Heart left ventricle (tissue), 16 donors: ENCODE measurements around the gene FGF19. TPM values are rescaled to one million over a fixed set of nuclear protein-coding genes. Genes with fewer than 3 reads are reported as not detected.
A peak's percentile ranks its signal among the peaks of the same experiment; 100 is the strongest.

Experiments
- ATAC-seq, 4 donors: fragments of 200-7000 bp; cut with Tn5 transposase; one replicate each; pipeline ENCODE4 v1.9.1; 2020 to 2022; ENCODE audit warnings: moderate library complexity in 4 of 4, mild to moderate bottlenecking in 3 of 4, moderate number of reproducible peaks in 1 of 4
- DNase-seq, 5 donors: peaks; one replicate each; pipeline ENCODE4 v3.0.0-alpha.2; 2020
- H3K27ac ChIP-seq, 12 donors: fragments of 200-600 bp; sonication (generic) in 4 of 12; one replicate each; pipeline versions ENCODE4 v1.5.0 to v1.8.0; 2016 to 2022; ENCODE audit warnings: mild to moderate bottlenecking in 2 of 12
- H3K27me3 ChIP-seq, 9 donors: fragments of 200-600 bp; sonication (generic) in 2 of 9; one replicate each; pipeline versions ENCODE4 v1.5.1 to v1.8.0; 2016 to 2022; ENCODE audit warnings: mild to moderate bottlenecking in 3 of 9
- H3K36me3 ChIP-seq, 9 donors: fragments of 200-600 bp; sonication (generic) in 2 of 9; one replicate each; pipeline versions ENCODE4 v1.5.0 to v1.8.0; 2018 to 2022; ENCODE audit warnings: mild to moderate bottlenecking in 2 of 9
- H3K4me1 ChIP-seq, 12 donors: fragments of 200-600 bp; sonication (generic) in 4 of 12; one replicate each; pipeline versions ENCODE4 v1.5.0 to v1.8.0; 2016 to 2022; ENCODE audit warnings: mild to moderate bottlenecking in 3 of 12
- H3K4me3 ChIP-seq, 12 donors: fragments of 200-600 bp; sonication (generic) in 4 of 12; one replicate each; pipeline versions ENCODE4 v1.5.0 to v1.8.0; 2017 to 2022; ENCODE audit warnings: mild to moderate bottlenecking in 9 of 12, moderate library complexity in 4 of 12
- H3K9me3 ChIP-seq, 12 donors: fragments of 200-600 bp; sonication (generic) in 4 of 12; one replicate each; pipeline versions ENCODE4 v1.5.0 to v1.8.0; 2016 to 2022; ENCODE audit warnings: mild to moderate bottlenecking in 1 of 12
- CTCF ChIP-seq, 12 donors: fragments of 200-600 bp; sonication (generic) in 4 of 12; IDR thresholded peaks; one replicate each; pipeline versions ENCODE4 v1.5.0 to v1.8.0; 2018 to 2022; ENCODE audit warnings: antibody characterized with exemption in 12 of 12, mild to moderate bottlenecking in 5 of 12
- POLR2A ChIP-seq, 2 donors: fragments of 450-650 bp; IDR thresholded peaks; one replicate each; pipeline ENCODE4 v1.6.1; 2017; ENCODE audit warnings: antibody characterized with exemption in 2 of 2, mild to moderate bottlenecking in 2 of 2, moderate library complexity in 2 of 2
- WGBS, 4 donors: extraction: QIAGEN DNeasy Blood & Tissue Kit in 2 of 4; methylation state at CpG; one replicate each; pipeline versions ENCODE4 v1.1.5 to v1.1.7; 2013 to 2018; 5-methylcytosine and 5-hydroxymethylcytosine counted together
- intact Hi-C, 10 donors: fragments of 100-400 bp; cut with DNase I; formaldehyde crosslinking; loops; one replicate each; pipeline versions ENCODE4 v1.11.1 to v1.14.2; 2022
- polyA plus RNA-seq, 2 donors: library from polyadenylated mRNA; stranded (reverse); fragments of 200-250 nt; gene quantifications; one replicate each; pipeline ENCODE4 v1.2.3, GENCODE V29; 2013
- total RNA-seq, 9 donors: library from RNA; depleted of rRNA in 2 of 9; stranded (reverse); fragments of >200 nt in 2 of 9; fragmentation: NEBNext Ultra II Directional in 3 of 9; extraction: Animal tissue kit (Norgen Biotek cat#: 25700) in 3 of 9; gene quantifications; one replicate each; pipeline versions ENCODE4 v1.1.0 to v1.2.4, GENCODE V29; 2016 to 2023
- donor health status: ischemic (EF 13 %, LVEDD 7.1; RV severe dilation, severe dysfunction).
- donor health status: healthy with polysubstance abuse.
- donor health status: DM: no; HTN: yes; CAD: no.
- donor health status: DM: no; HTN: no; CAD: no.
- donor health status: ischemic (EF 25% LVEDD 6.9; RV normal size, moderate dysfunction).
- donor health status: ischemic (EF 25% LVEDD 5.7; RV mildly dilated, moderate dysfunction).
- donor health status: healthy.
- donor health status: DM: yes; HTN: yes; CAD: no.
- donor health status: ischemic (EF 35%, LVEDD 5.7; RV mildly dilated, moderate dysfunction).
- donor health status: nonischemic (EF 11% LVEDD 7.7; RV severe dilation, severe dysfunction).
- donor health status: DM: yes; HTN: yes; CAD: no.
- donor health status: PGD.
- donor health status: ischemic (EF 29% LVEDD 5.4; RV normal size, mild dysfunction).
- donor health status: nonischemic (EF 23%, LVEDD 6.1; RV moderate dilation, normal function).

Gene FGF19
- total and polyA plus RNA-seq, 11 donors, result not detected

- TF ChIP-seq CTCF (IDR thresholded peaks at IDR 0.05), result no peak
- TF ChIP-seq POLR2A (IDR thresholded peaks at IDR 0.05), result no peak
- 71 to 80% (median 75%) methylated on average over 17 to 18 of the region's 18 CpGs for WGBS, 4 donors
- H3K4me3 ChIP-seq, result no peak overlapping the region
- H3K27ac ChIP-seq, result no peak overlapping the region
- H3K36me3 ChIP-seq, result no peaks in the 10 kb centered on the region
- DNase-seq (no peak), ATAC-seq (no peak)
- H3K27me3 ChIP-seq, result peaks cover 0 to 74% (median 11%) of the 10 kb centered on the region in 9 donors
- intact Hi-C loops, result no loop called here
- H3K9me3 ChIP-seq, result no peaks in the 10 kb centered on the region
- H3K4me1 ChIP-seq, result no peaks in the 10 kb centered on the region
Measured at GRCh38 chr11:69726481-69726880, 22.7 kb upstream of the FGF19 start.

DNA sequence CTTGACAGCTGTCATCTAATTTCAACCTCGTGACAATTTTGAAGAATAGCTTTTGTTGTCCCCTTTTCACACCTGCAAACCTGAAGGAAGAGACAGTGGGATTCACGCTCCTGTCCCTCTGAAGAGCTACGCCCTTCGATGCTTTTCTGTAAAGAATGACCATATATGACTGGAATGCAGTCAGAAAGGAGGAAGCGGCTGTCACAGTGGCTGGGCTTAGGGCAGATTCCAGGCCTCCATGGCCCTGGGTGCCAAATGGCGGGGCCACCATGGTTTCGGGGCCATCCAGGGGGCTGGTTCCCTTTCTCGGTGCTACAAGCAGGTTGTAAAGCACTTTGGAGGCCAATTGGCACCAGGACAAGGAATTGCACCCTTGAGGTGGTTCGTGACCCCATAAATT lies 22.2 kb upstream of the FGF19 start:
- no peak for DNase-seq
- Histone ChIP-seq H3K27me3 (peaks cover 0 to 70% (median 11%) of the 10 kb centered on the region in 9 donors), H3K27ac (no peak overlapping the region), H3K9me3 (no peaks in the 10 kb centered on the region), H3K4me1 (no peaks in the 10 kb centered on the region), H3K4me3 (no peak overlapping the region), H3K36me3 (no peaks in the 10 kb centered on the region)
- no peak for ATAC-seq
- TF ChIP-seq POLR2A (IDR thresholded peaks at IDR 0.05), result no peak
- TF ChIP-seq CTCF (IDR thresholded peaks at IDR 0.05), result no peak
- intact Hi-C loops, result no loop called here
- WGBS, 4 donors, result 66 to 71% (median 68%) methylated on average over 9 of the region's 9 CpGs

GRCh38 chr11:69721745-69722144 lies 17.9 kb upstream of the FGF19 start:
- Histone ChIP-seq H3K9me3 (no peaks in the 10 kb centered on the region), H3K27ac (no peak overlapping the region), H3K27me3 (peaks cover 9 to 79% (median 24%) of the 10 kb centered on the region in 9 donors), H3K36me3 (no peaks in the 10 kb centered on the region), H3K4me3 (no peak overlapping the region), H3K4me1 (peaks cover 0 to 9% (median 0%) of the 10 kb centered on the region in 12 donors)
- no peak for TF ChIP-seq POLR2A (IDR thresholded peaks at IDR 0.05)
- TF ChIP-seq CTCF (IDR thresholded peaks at IDR 0.05), result peak in 2 of 12 donors; percentile 9 to 22
- WGBS, 4 donors, result 44 to 54% (median 49%) methylated on average over 8 to 9 of the region's 9 CpGs
- peak in 1 of 4 donors; percentile 31 for ATAC-seq
- no peak for DNase-seq
- intact Hi-C loops, result no loop called here

- TF ChIP-seq CTCF (IDR thresholded peaks at IDR 0.05) (no peak), POLR2A (IDR thresholded peaks at IDR 0.05) (no peak)
- Histone ChIP-seq H3K4me3 (no peak overlapping the region), H3K27ac (no peak overlapping the region), H3K4me1 (peaks cover 0 to 9% (median 0%) of the 10 kb centered on the region in 12 donors), H3K36me3 (no peaks in the 10 kb centered on the region), H3K9me3 (no peaks in the 10 kb centered on the region), H3K27me3 (peaks cover 9 to 83% (median 24%) of the 10 kb centered on the region in 9 donors)
- WGBS, 4 donors, result 53 to 58% (median 56%) methylated on average over 13 to 14 of the region's 14 CpGs
- DNase-seq, result no peak
- no peak for ATAC-seq
- intact Hi-C loops, result no loop called here
Measured at GRCh38 chr11:69721106-69721505, 17.3 kb upstream of the FGF19 start.
